ENCODE results near the gene C20orf144. TPM values are rescaled to one million over a fixed set of nuclear protein-coding genes. Genes with fewer than 3 reads are reported as not detected.
"Not testable (repeated sequence)": the region's sequence is repeated elsewhere in the genome, so short reads cannot be mapped to it uniquely, and the experiment has no call there.

C20orf144 gene
- total and polyA plus RNA-seq, 2 donors from 2014 or later, result 0.16 TPM; not detected in 1

- DNase-seq (no peak), FAIRE-seq (no peak)
- no peak overlapping the region for H3K27ac ChIP-seq (ENCODE audit: low read depth in 2 of 2, low read length in 2 of 2)
Measured at GRCh38 chr20:33629979-33630378, 32.1 kb upstream of the C20orf144 start.

GRCh38 chr20:33630507-33630906 lies 31.6 kb upstream of the C20orf144 start:
- Histone ChIP-seq H3K4me3 (ENCODE audit: low read length in 3 of 3) (no peak overlapping the region), H3K36me3 (ENCODE audit: control insufficient read depth in 2 of 3, insufficient read depth in 3 of 3, low read length in 3 of 3) (peaks cover 5 to 29% (median 23%) of the 10 kb centered on the region in 3 donors), H3K27ac (ENCODE audit: low read depth in 2 of 2, low read length in 2 of 2) (no peak overlapping the region), H3K4me1 (ENCODE audit: control insufficient read depth in 2 of 3, insufficient read depth in 2 of 3, low read depth in 1 of 3, low read length in 3 of 3) (no peaks in the 10 kb centered on the region), H3K9me3 (ENCODE audit: control insufficient read depth in 2 of 3, insufficient read depth in 1 of 3, low read length in 3 of 3) (no peaks in the 10 kb centered on the region), H3K9ac (ENCODE audit: low read length in 3 of 3) (no peak overlapping the region), H3K27me3 (ENCODE audit: control insufficient read depth, insufficient read depth, low read length) (no peaks in the 10 kb centered on the region)
- no peak for DNase-seq
- FAIRE-seq, result no peak
- intact Hi-C loops (cut with DNase I), result no loop called here
- no peak for TF ChIP-seq CTCF (IDR thresholded peaks at IDR 0.05; ENCODE audit: borderline replicate concordance, extremely low read depth, insufficient read depth)

More at GRCh38 chr20:33629979-33630378, 32.1 kb upstream of the C20orf144 start:
- no peaks in the 10 kb centered on the region for H3K4me1 ChIP-seq (ENCODE audit: control insufficient read depth in 2 of 3, insufficient read depth in 2 of 3, low read depth in 1 of 3, low read length in 3 of 3)
- H3K27me3 ChIP-seq (ENCODE audit: control insufficient read depth, insufficient read depth, low read length), result no peaks in the 10 kb centered on the region
- peaks cover 8 to 27% (median 24%) of the 10 kb centered on the region in 3 donors for H3K36me3 ChIP-seq (ENCODE audit: control insufficient read depth in 2 of 3, insufficient read depth in 3 of 3, low read length in 3 of 3)
- TF ChIP-seq CTCF (IDR thresholded peaks at IDR 0.05; ENCODE audit: borderline replicate concordance, extremely low read depth, insufficient read depth), result no peak
- H3K9me3 ChIP-seq (ENCODE audit: control insufficient read depth in 2 of 3, insufficient read depth in 1 of 3, low read length in 3 of 3), result no peaks in the 10 kb centered on the region
- H3K4me3 ChIP-seq (ENCODE audit: low read length in 3 of 3), result no peak overlapping the region
- no peak overlapping the region for H3K9ac ChIP-seq (ENCODE audit: low read length in 3 of 3)
- intact Hi-C loops (cut with DNase I), result no loop called here

- DNase-seq; H3K27me3 ChIP-seq (ENCODE audit: control insufficient read depth, insufficient read depth, low read length); H3K9me3 ChIP-seq (ENCODE audit: control insufficient read depth in 2 of 3, insufficient read depth in 1 of 3, low read length in 3 of 3); intact Hi-C loops (cut with DNase I); FAIRE-seq; H3K4me1 ChIP-seq (ENCODE audit: control insufficient read depth in 2 of 3, insufficient read depth in 2 of 3, low read depth in 1 of 3, low read length in 3 of 3); H3K27ac ChIP-seq (ENCODE audit: low read depth in 2 of 2, low read length in 2 of 2); H3K9ac ChIP-seq (ENCODE audit: low read length in 3 of 3); H3K4me3 ChIP-seq (ENCODE audit: low read length in 3 of 3): not testable (repeated sequence)
- H3K36me3 ChIP-seq (ENCODE audit: control insufficient read depth in 2 of 3, insufficient read depth in 3 of 3, low read length in 3 of 3), result peaks cover 7 to 34% (median 20%) of the 10 kb centered on the region in 3 donors
Measured at GRCh38 chr20:33631910-33632309, 30.2 kb upstream of the C20orf144 start.

- DNase-seq (no peak), FAIRE-seq (no peak)
- no peak for TF ChIP-seq CTCF (IDR thresholded peaks at IDR 0.05; ENCODE audit: borderline replicate concordance, extremely low read depth, insufficient read depth)
- H3K27ac ChIP-seq (ENCODE audit: low read depth in 2 of 2, low read length in 2 of 2), result no peak overlapping the region
- peaks cover 12 to 29% (median 27%) of the 10 kb centered on the region in 3 donors for H3K36me3 ChIP-seq (ENCODE audit: control insufficient read depth in 2 of 3, insufficient read depth in 3 of 3, low read length in 3 of 3)
- no peaks in the 10 kb centered on the region for H3K27me3 ChIP-seq (ENCODE audit: control insufficient read depth, insufficient read depth, low read length)
- no peaks in the 10 kb centered on the region for H3K9me3 ChIP-seq (ENCODE audit: control insufficient read depth in 2 of 3, insufficient read depth in 1 of 3, low read length in 3 of 3)
- no peak overlapping the region for H3K4me3 ChIP-seq (ENCODE audit: low read length in 3 of 3)
- intact Hi-C loops (cut with DNase I), result no loop called here
- H3K9ac ChIP-seq (ENCODE audit: low read length in 3 of 3), result no peak overlapping the region
- no peaks in the 10 kb centered on the region for H3K4me1 ChIP-seq (ENCODE audit: control insufficient read depth in 2 of 3, insufficient read depth in 2 of 3, low read depth in 1 of 3, low read length in 3 of 3)
Measured at GRCh38 chr20:33635341-33635740, 26.8 kb upstream of the C20orf144 start.

Data from kidney (tissue), 14 donors.